Measurements from ENCODE around the gene SEMA4D.

SEMA4D gene

GRCh38 chr9:89500008-89500407, 2.1 kb upstream of the SEMA4D start:
- DNase-seq (ENCODE audit: low spot score): no peak

- no peak for DNase-seq (ENCODE audit: low spot score)
Observed at GRCh38 chr9:89498852-89499480, 1.1 kb upstream of the SEMA4D start.

GRCh38 chr9:89497257-89497963, 503 bp downstream of the SEMA4D start:
- DNase-seq (ENCODE audit: low spot score): no peak

- DNase-seq (ENCODE audit: low spot score): no peak
Observed at GRCh38 chr9:89496645-89497256, 1.2 kb downstream of the SEMA4D start.

GRCh38 chr9:89495824-89496560, 1.9 kb downstream of the SEMA4D start:
- DNase-seq (ENCODE audit: low spot score): peak; percentile 62

- no peak for DNase-seq (ENCODE audit: low spot score)
Observed at GRCh38 chr9:89494199-89494598, 3.7 kb downstream of the SEMA4D start.

GRCh38 chr9:89493671-89494070, 4.2 kb downstream of the SEMA4D start:
- no peak for DNase-seq (ENCODE audit: low spot score)

GRCh38 chr9:89493181-89493580, 4.7 kb downstream of the SEMA4D start:
- DNase-seq (ENCODE audit: low spot score): no peak

GRCh38 chr9:89492586-89492985, 5.3 kb downstream of the SEMA4D start:
- DNase-seq (ENCODE audit: low spot score): no peak

- peak; percentile 34 for DNase-seq (ENCODE audit: low spot score)
Observed at GRCh38 chr9:89491694-89492093, 6.2 kb downstream of the SEMA4D start.

GRCh38 chr9:89489548-89490530, 8.1 kb downstream of the SEMA4D start:
- peak; percentile 72 for DNase-seq (ENCODE audit: low spot score)

GRCh38 chr9:89488936-89489335, 9.0 kb downstream of the SEMA4D start:
- DNase-seq (ENCODE audit: low spot score): no peak

- no peak for DNase-seq (ENCODE audit: low spot score)
Observed at GRCh38 chr9:89488131-89488530, 9.8 kb downstream of the SEMA4D start.

- no peak for DNase-seq (ENCODE audit: low spot score)
Observed at GRCh38 chr9:89486681-89487080, 11.2 kb downstream of the SEMA4D start.

GRCh38 chr9:89484475-89485404, 13.2 kb downstream of the SEMA4D start:
- DNase-seq (ENCODE audit: low spot score): no peak

GRCh38 chr9:89483592-89484474, 14.1 kb downstream of the SEMA4D start:
- DNase-seq (ENCODE audit: low spot score): no peak

- peak; percentile 57 for DNase-seq (ENCODE audit: low spot score)
Observed at GRCh38 chr9:89482901-89483361, 15.0 kb downstream of the SEMA4D start.

GRCh38 chr9:89482056-89482851, 15.7 kb downstream of the SEMA4D start:
- peak; percentile 85 for DNase-seq (ENCODE audit: low spot score)

Data from pons (tissue), 1 donor.